ENCODE data around the gene DMRT1. TPM values are rescaled to one million over a fixed set of nuclear protein-coding genes. Genes with fewer than 3 reads are reported as not detected.

DMRT1 gene
- total RNA-seq, 2 donors from 2014 or later: not detected

GRCh38 chr9:1008216-1008615 is 166.7 kb downstream of the DMRT1 start:
- no peak overlapping the region for H3K27ac Mint-ChIP-seq
- TF ChIP-seq, protein P1, sequence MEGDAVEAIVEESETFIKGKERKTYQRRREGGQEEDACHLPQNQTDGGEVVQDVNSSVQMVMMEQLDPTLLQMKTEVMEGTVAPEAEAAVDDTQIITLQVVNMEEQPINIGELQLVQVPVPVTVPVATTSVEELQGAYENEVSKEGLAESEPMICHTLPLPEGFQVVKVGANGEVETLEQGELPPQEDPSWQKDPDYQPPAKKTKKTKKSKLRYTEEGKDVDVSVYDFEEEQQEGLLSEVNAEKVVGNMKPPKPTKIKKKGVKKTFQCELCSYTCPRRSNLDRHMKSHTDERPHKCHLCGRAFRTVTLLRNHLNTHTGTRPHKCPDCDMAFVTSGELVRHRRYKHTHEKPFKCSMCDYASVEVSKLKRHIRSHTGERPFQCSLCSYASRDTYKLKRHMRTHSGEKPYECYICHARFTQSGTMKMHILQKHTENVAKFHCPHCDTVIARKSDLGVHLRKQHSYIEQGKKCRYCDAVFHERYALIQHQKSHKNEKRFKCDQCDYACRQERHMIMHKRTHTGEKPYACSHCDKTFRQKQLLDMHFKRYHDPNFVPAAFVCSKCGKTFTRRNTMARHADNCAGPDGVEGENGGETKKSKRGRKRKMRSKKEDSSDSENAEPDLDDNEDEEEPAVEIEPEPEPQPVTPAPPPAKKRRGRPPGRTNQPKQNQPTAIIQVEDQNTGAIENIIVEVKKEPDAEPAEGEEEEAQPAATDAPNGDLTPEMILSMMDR (conservative IDR thresholded peaks at IDR 0.05): no peak
- H3K36me3 ChIP-seq (ENCODE audit: control insufficient read depth, insufficient read depth, low read length): no peaks in the 10 kb centered on the region
- no peak overlapping the region for H3K9ac ChIP-seq (ENCODE audit: extremely low read depth, low read length, poor library complexity, severe bottlenecking)
- no peaks in the 10 kb centered on the region for H3K36me3 Mint-ChIP-seq (ENCODE audit: low read depth)
- no peak overlapping the region for H3K4me3 Mint-ChIP-seq
- no peaks in the 10 kb centered on the region for H3K4me1 ChIP-seq (ENCODE audit: control insufficient read depth, insufficient read depth, low read length)
- peaks cover 26% of the 10 kb centered on the region for H3K27me3 Mint-ChIP-seq (ENCODE audit: insufficient read depth)
- no peak overlapping the region for H3K4me3 ChIP-seq (ENCODE audit: low read length)
- 75 to 91% methylated on average over 2 to 3 of the region's 3 CpGs for WGBS, 2 experiments (ENCODE audit: insufficient coverage in 1 of 2, insufficient read length in 1 of 2)
- H3K9me3 ChIP-seq (ENCODE audit: control insufficient read depth, low read length): no peaks in the 10 kb centered on the region
- no peaks in the 10 kb centered on the region for H3K9me3 Mint-ChIP-seq
- no peaks in the 10 kb centered on the region for H3K4me1 Mint-ChIP-seq
- no peak for DNase-seq
- H3K27ac ChIP-seq (ENCODE audit: low read depth, low read length): no peak overlapping the region
- peaks cover 16% of the 10 kb centered on the region for H3K27me3 ChIP-seq (ENCODE audit: control insufficient read depth, insufficient read depth, low read length, poor library complexity, severe bottlenecking)

DNA sequence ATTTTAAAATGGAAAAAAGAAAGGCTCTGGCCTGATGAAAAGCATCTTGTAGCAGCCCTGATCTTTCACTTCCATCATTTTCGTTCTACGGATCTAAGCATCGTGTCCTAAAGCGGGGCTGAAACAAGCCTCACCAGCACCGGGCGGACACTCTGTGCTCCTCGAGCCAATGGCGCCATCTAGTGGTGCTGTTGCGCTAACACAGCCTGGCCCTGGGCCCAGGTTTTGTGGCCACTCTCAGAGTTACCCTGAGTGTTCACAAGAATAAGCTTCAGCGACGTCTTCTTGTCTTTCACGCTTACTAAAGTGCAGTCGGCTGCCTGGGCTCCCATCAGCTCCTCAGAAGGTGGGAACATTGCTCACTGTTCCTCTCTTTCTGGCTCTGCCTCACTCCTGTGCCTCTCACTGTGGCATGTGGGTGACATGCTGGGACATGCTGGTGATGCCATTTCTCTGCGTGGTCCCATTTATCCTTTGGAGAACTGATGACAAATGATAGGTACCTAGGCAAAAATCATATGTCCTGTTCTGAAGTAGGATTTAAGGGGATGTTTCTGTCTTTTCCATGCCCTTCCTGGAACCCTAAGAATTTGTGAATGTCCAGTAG is 167.7 kb downstream of the DMRT1 start:
- peak; percentile 94 for DNase-seq
- Mint-ChIP-seq H3K27me3 (ENCODE audit: insufficient read depth) (peaks cover 30% of the 10 kb centered on the region), H3K27ac (no peak overlapping the region), H3K36me3 (ENCODE audit: low read depth) (no peaks in the 10 kb centered on the region), H3K9me3 (no peaks in the 10 kb centered on the region), H3K4me1 (no peaks in the 10 kb centered on the region), H3K4me3 (no peak overlapping the region)
- Histone ChIP-seq H3K9ac (ENCODE audit: extremely low read depth, low read length, poor library complexity, severe bottlenecking) (no peak overlapping the region), H3K4me1 (ENCODE audit: control insufficient read depth, insufficient read depth, low read length) (no peaks in the 10 kb centered on the region), H3K4me3 (ENCODE audit: low read length) (no peak overlapping the region), H3K27me3 (ENCODE audit: control insufficient read depth, insufficient read depth, low read length, poor library complexity, severe bottlenecking) (peaks cover 22% of the 10 kb centered on the region), H3K27ac (ENCODE audit: low read depth, low read length) (no peak overlapping the region), H3K36me3 (ENCODE audit: control insufficient read depth, insufficient read depth, low read length) (no peaks in the 10 kb centered on the region), H3K9me3 (ENCODE audit: control insufficient read depth, low read length) (no peaks in the 10 kb centered on the region)
- whole genome bisulfite sequencing, 2 experiments (ENCODE audit: insufficient coverage in 1 of 2, insufficient read length in 1 of 2): 22 to 24% methylated on average over 12 to 14 of the region's 14 CpGs
- TF ChIP-seq, protein P1 (conservative IDR thresholded peaks at IDR 0.05): peak; percentile 99

GRCh38 chr9:1013021-1013420 is 171.5 kb downstream of the DMRT1 start:
- WGBS, 2 experiments (ENCODE audit: insufficient coverage in 1 of 2, insufficient read length in 1 of 2): 78 to 83% methylated on average over 5 of the region's 5 CpGs

More at GRCh38 chr9:1013021-1013420, 171.5 kb downstream of the DMRT1 start:
- no peak overlapping the region for H3K4me3 ChIP-seq (ENCODE audit: low read length)
- no peaks in the 10 kb centered on the region for H3K4me1 ChIP-seq (ENCODE audit: control insufficient read depth, insufficient read depth, low read length)
- Mint-ChIP-seq H3K36me3 (ENCODE audit: low read depth) (no peaks in the 10 kb centered on the region), H3K4me3 (no peak overlapping the region), H3K27ac (no peak overlapping the region), H3K4me1 (no peaks in the 10 kb centered on the region), H3K27me3 (ENCODE audit: insufficient read depth) (peaks cover 39% of the 10 kb centered on the region), H3K9me3 (no peaks in the 10 kb centered on the region)
- no peak overlapping the region for H3K9ac ChIP-seq (ENCODE audit: extremely low read depth, low read length, poor library complexity, severe bottlenecking)
- H3K27me3 ChIP-seq (ENCODE audit: control insufficient read depth, insufficient read depth, low read length, poor library complexity, severe bottlenecking): peaks cover 26% of the 10 kb centered on the region
- no peaks in the 10 kb centered on the region for H3K36me3 ChIP-seq (ENCODE audit: control insufficient read depth, insufficient read depth, low read length)
- no peaks in the 10 kb centered on the region for H3K9me3 ChIP-seq (ENCODE audit: control insufficient read depth, low read length)
- TF ChIP-seq, protein P1 (conservative IDR thresholded peaks at IDR 0.05): no peak
- no peak for DNase-seq
- no peak overlapping the region for H3K27ac ChIP-seq (ENCODE audit: low read depth, low read length)

All from endodermal cell (in vitro differentiated cells).